Sigmoid colon (tissue), 7 donors: Measurements from ENCODE around the gene GSN. TPM values are rescaled to one million over a fixed set of nuclear protein-coding genes. Genes with fewer than 3 reads are reported as not detected.

Experiments used
- DNase-seq: peaks from one replicate; pipeline ENCODE4 v3.0.0-alpha.2; 2019
- H3K27ac ChIP-seq, 4 donors: fragments of 200-600 bp; sonication (generic); one replicate each; pipeline ENCODE4 v1.5.1; 2016 to 2019; ENCODE audit warnings: mild to moderate bottlenecking in 1 of 4
- H3K27me3 ChIP-seq, 3 donors: fragments of 200-600 bp; sonication (generic); one replicate each; pipeline ENCODE4 v1.5.1; 2019; ENCODE audit warnings: mild to moderate bottlenecking in 1 of 3
- H3K36me3 ChIP-seq, 4 donors: fragments of 200-600 bp; sonication (generic); one replicate each; pipeline ENCODE4 v1.5.1; 2016 to 2019
- H3K4me1 ChIP-seq, 4 donors: fragments of 200-600 bp; sonication (generic); one replicate each; pipeline ENCODE4 v1.5.1; 2017 to 2019
- H3K4me3 ChIP-seq, 4 donors: fragments of 200-600 bp; sonication (generic); one replicate each; pipeline ENCODE4 v1.5.1; 2017 to 2019; ENCODE audit warnings: mild to moderate bottlenecking in 2 of 4, moderate library complexity in 1 of 4
- H3K9me3 ChIP-seq, 4 donors: fragments of 200-600 bp in 3 of 4; sonication (generic) in 3 of 4; one replicate each; pipeline versions ENCODE4 v1.5.1 to v1.6.1; 2013 to 2019
- EP300 ChIP-seq, 4 donors: sonication (generic); formaldehyde crosslinking; IDR thresholded peaks; one replicate each; pipeline ENCODE4 v1.6.1; 2017; ENCODE audit warnings: antibody characterized with exemption in 4 of 4
- POLR2A ChIP-seq, 2 donors: fragments of 450-650 bp; IDR thresholded peaks; one replicate each; pipeline ENCODE4 v1.6.1; 2016; ENCODE audit warnings: antibody characterized with exemption in 2 of 2, mild to moderate bottlenecking in 2 of 2, moderate library complexity in 2 of 2
- POLR2AphosphoS5 ChIP-seq, 4 donors: sonication (generic); formaldehyde crosslinking; IDR thresholded peaks; one replicate each; pipeline ENCODE4 v1.6.1; 2017; ENCODE audit warnings: antibody characterized with exemption in 4 of 4
- WGBS, 2 donors: extraction: QIAGEN DNeasy Blood & Tissue Kit; methylation state at CpG; one replicate each; pipeline ENCODE4 v1.1.7; 2013; 5-methylcytosine and 5-hydroxymethylcytosine counted together
- intact Hi-C: fragments of 100-400 bp; cut with DNase I; formaldehyde crosslinking; loops from one replicate; pipeline ENCODE4 v1.15.1; 2023
- polyA plus RNA-seq, 3 donors: library from polyadenylated mRNA; stranded (reverse); fragments of 200-250 nt; gene quantifications; one replicate each; pipeline ENCODE4 v1.2.3, GENCODE V29; 2013
- total RNA-seq, 4 donors: library from RNA; depleted of rRNA; stranded (reverse); fragments of >200 nt; gene quantifications; one replicate each; pipeline ENCODE4 v1.1.0, GENCODE V29; 2016
- TF ChIP-seq, protein P1 (sequence below), 4 experiments: fragments of 450-650 bp in 3 of 4; fragments of 200-600 bp in 1 of 4; IDR thresholded peaks; one replicate each; pipeline ENCODE4 v1.5.1; 2016 to 2019; ENCODE audit warnings: antibody characterized with exemption in 4 of 4, mild to moderate bottlenecking in 3 of 4, moderate library complexity in 2 of 4
- donor health status: healthy with polysubstance abuse.
- donor health status: Bipolar disorder and iron deficiency.
- donor health status: healthy.

GSN gene
- 1,000 to 10,000 TPM; 1,610 to 2,826 (median 1,919) TPM for total RNA-seq
- polyA plus RNA-seq = 100 to 1,000 TPM; 333 to 617 (median 497) TPM

DNA sequence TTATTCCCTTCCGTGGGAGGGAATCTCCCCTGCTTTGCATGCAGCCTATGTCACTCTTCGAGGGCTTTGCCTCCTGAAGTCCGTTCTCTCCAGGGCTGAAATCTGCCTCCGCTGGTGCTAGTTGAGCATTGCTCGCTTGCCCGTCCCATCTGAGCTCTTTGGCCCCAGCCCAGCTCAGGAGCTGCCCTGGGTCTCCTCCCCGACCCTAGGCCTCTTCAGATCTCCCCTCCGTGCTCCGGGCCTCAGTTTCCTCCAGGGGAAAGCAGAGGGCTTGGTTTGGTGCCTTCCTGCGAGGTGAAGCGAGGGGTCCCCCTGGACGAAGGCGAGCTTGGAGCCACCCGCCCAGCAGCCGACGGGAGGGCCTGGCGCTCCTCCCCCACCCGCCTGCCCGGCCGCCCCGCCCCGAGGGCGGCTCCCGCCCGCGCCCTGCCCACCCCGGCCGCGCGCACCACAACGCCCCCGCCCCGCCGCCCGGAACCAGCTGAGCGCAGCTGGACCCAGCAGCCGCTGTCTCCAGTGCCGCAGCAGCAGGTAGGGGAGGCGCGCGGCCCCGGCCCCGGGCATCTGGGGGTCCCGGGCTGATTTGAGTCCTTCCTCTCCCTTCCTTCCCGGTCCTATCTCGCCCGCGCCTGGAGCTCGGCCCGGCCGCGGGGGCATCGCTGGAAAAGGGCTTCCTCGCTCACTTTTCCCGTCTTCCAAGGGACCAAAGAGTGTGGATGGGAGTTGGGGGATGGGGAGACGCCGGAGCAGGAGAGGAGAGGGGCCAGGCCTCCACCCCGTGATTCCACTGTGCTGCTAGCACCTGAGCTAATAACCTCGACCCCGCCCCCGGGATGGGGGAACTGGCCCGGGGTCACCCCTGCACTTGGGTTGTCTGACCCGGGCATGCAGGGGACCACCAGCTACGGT, at the start of gene GSN:
Gene GSN, plus strand, starts transcription at position 474 of the 909 bp plus-strand sequence. CDS start 33,810 bp downstream, outside the sequence.
- Histone ChIP-seq H3K4me3 (peak within 1 kb of the TSS; percentile 85 to 96 (median 92)), H3K9me3 (no peaks in the 10 kb centered on the region), H3K36me3 (no peaks in the 10 kb centered on the region), H3K27me3 (no peaks in the 10 kb centered on the region), H3K4me1 (peaks cover 0 to 81% (median 63%) of the 10 kb centered on the region in 4 donors), H3K27ac (peak within 1 kb of the TSS; percentile 94 to 99 (median 97))
- intact Hi-C loops = loop anchor here (2.0 to 5.0 kb wide), 3 partner anchors 21 to 104 kb away; partner anchors contain the start of gene STOM
- peak; percentile 92 to 98 for TF ChIP-seq POLR2A (IDR thresholded peaks at IDR 0.05)
- TF ChIP-seq, protein P1, sequence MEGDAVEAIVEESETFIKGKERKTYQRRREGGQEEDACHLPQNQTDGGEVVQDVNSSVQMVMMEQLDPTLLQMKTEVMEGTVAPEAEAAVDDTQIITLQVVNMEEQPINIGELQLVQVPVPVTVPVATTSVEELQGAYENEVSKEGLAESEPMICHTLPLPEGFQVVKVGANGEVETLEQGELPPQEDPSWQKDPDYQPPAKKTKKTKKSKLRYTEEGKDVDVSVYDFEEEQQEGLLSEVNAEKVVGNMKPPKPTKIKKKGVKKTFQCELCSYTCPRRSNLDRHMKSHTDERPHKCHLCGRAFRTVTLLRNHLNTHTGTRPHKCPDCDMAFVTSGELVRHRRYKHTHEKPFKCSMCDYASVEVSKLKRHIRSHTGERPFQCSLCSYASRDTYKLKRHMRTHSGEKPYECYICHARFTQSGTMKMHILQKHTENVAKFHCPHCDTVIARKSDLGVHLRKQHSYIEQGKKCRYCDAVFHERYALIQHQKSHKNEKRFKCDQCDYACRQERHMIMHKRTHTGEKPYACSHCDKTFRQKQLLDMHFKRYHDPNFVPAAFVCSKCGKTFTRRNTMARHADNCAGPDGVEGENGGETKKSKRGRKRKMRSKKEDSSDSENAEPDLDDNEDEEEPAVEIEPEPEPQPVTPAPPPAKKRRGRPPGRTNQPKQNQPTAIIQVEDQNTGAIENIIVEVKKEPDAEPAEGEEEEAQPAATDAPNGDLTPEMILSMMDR (IDR thresholded peaks at IDR 0.05) = peak in 1 of 4 experiments; percentile 13
- no peak for TF ChIP-seq EP300 (IDR thresholded peaks at IDR 0.05)
- TF ChIP-seq POLR2AphosphoS5 (IDR thresholded peaks at IDR 0.05) = peak; percentile 95 to 99 (median 98)
- WGBS, 2 donors = 1 to 2% methylated on average over 64 of the region's 64 CpGs
- DNase-seq = peak; percentile 94

DNA sequence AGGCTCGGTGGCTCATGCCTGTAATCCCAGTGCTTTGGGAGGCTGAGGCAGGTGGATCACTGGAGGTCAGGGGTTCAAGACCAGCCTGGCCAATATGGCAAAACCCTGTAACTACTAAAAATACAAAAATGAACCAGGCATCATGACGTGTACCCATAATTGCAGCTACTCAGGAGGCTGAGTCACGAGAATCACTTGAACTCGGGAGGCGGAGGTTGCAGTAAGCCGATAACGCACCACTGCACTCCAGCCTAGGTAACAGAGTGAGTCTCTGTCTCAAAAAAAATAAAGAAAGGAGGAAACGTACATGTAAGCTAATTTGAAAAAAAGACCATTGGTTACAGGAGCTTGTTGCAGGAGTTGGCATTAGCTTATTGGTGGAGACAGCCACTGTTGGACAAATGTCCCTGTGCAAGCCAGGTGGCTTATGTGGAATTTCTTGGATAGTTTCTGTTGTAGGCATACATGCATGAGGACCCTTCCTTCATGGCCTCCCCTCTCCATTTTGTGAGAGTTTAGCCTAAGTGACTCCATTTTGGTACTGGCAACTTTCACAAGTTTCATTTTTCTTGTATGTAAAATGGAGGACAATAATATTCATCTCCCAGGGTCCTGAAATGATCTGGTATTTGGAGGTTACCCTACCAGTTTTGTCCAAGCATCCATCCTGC, 49.5 kb upstream of the GSN start:
- DNase-seq = no peak
- Histone ChIP-seq H3K27ac (no peak overlapping the region), H3K4me3 (no peak overlapping the region), H3K36me3 (no peaks in the 10 kb centered on the region), H3K4me1 (peaks cover 0 to 6% (median 2%) of the 10 kb centered on the region in 4 donors), H3K27me3 (no peaks in the 10 kb centered on the region), H3K9me3 (no peaks in the 10 kb centered on the region)
- TF ChIP-seq, protein P1 (IDR thresholded peaks at IDR 0.05) = no peak
- TF ChIP-seq EP300 (IDR thresholded peaks at IDR 0.05) (no peak), POLR2AphosphoS5 (IDR thresholded peaks at IDR 0.05) (no peak), POLR2A (IDR thresholded peaks at IDR 0.05) (no peak)
- intact Hi-C loops = loop anchor here (2.0 kb wide), 1 partner anchor 42 kb away; no protein-coding TSS in a partner anchor
- WGBS, 2 donors = 93 to 96% methylated on average over 8 of the region's 8 CpGs

- Histone ChIP-seq H3K4me1 (peaks cover 0 to 6% (median 2%) of the 10 kb centered on the region in 4 donors), H3K4me3 (no peak overlapping the region), H3K36me3 (no peaks in the 10 kb centered on the region), H3K27me3 (no peaks in the 10 kb centered on the region), H3K9me3 (no peaks in the 10 kb centered on the region), H3K27ac (no peak overlapping the region)
- no peak for TF ChIP-seq POLR2A (IDR thresholded peaks at IDR 0.05)
- TF ChIP-seq, protein P1 (IDR thresholded peaks at IDR 0.05) = no peak
- no peak for TF ChIP-seq EP300 (IDR thresholded peaks at IDR 0.05)
- no peak for TF ChIP-seq POLR2AphosphoS5 (IDR thresholded peaks at IDR 0.05)
- no peak for DNase-seq
- intact Hi-C loops = loop anchor here (2.0 kb wide), 1 partner anchor 41 kb away; no protein-coding TSS in a partner anchor
- 94% methylated on average over 3 of the region's 3 CpGs for WGBS, 2 donors
Observed at GRCh38 chr9:121219530-121219929, 48.4 kb upstream of the GSN start.

DNA sequence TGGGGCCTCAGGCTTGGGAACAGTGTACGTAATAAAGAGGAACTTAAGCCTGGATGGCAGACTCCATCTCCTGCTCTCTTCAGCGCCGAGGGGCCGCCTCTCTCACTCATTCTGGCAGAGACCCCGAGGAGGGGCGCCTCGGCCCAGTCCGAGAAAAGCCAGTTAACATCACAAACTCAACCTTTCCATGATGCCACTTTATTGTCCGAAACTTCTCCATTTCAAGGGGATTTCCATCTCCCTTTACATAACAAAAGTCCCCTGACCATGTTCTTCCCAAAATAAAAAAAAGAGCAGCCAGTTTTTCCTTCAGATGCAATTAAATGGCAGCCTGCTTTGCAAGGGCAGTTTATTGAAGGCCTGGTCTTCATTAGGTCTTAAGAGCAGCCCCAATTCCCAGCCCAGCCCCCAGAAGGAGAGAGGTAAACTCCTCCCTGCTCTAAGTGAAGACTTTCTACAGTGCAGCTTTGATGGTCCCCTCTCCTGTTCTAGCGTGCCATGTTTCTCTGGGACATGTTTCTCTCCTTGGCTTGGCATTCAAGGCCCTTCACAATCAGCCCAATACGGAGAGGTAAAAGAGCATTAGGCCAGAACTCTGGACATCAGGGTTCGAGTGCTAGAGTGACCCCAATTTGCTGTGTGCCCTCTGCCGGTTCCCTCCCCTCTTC, 46.8 kb upstream of the GSN start:
- Histone ChIP-seq H3K4me1 (peaks cover 0 to 6% (median 2%) of the 10 kb centered on the region in 4 donors), H3K9me3 (no peaks in the 10 kb centered on the region), H3K4me3 (no peak overlapping the region), H3K27ac (no peak overlapping the region), H3K36me3 (no peaks in the 10 kb centered on the region), H3K27me3 (no peaks in the 10 kb centered on the region)
- WGBS, 2 donors = 71 to 90% methylated on average over 13 of the region's 13 CpGs
- intact Hi-C loops = no loop called here
- TF ChIP-seq EP300 (IDR thresholded peaks at IDR 0.05) (no peak), POLR2AphosphoS5 (IDR thresholded peaks at IDR 0.05) (no peak), POLR2A (IDR thresholded peaks at IDR 0.05) (no peak)
- TF ChIP-seq, protein P1 (IDR thresholded peaks at IDR 0.05) = no peak
- DNase-seq = no peak
